ENCODE results near the gene CEND1. TPM values are rescaled to one million over a fixed set of nuclear protein-coding genes. Genes with fewer than 3 reads are reported as not detected.

The CEND1 gene
- total RNA-seq, 1 experiment from 2014 or later, result 2.7 TPM

- TF ChIP-seq ATF2 (CRISPR knock-in tag; IDR thresholded peaks at IDR 0.05; ENCODE audit: borderline replicate concordance, low read depth) (0 out of 2 replicates have a peak, but pooled peaks have one; percentile 41), GTF2I (CRISPR knock-in tag; conservative IDR thresholded peaks at IDR 0.05) (no peak), ZNF423 (CRISPR knock-in tag; IDR thresholded peaks at IDR 0.05) (no peak), ZNF232 (CRISPR knock-in tag; IDR thresholded peaks at IDR 0.05) (peak; percentile 17; the same call in 1 of the 2 replicates), PREB (CRISPR knock-in tag; IDR thresholded peaks at IDR 0.05; ENCODE audit: borderline replicate concordance) (no peak), HMGA2 (CRISPR knock-in tag; IDR thresholded peaks at IDR 0.05) (no peak), E2F4 (CRISPR knock-in tag; IDR thresholded peaks at IDR 0.05; ENCODE audit: borderline replicate concordance, low read depth) (0 out of 2 replicates have a peak, but pooled peaks have one; percentile 77), FOXP4 (CRISPR knock-in tag; IDR thresholded peaks at IDR 0.05) (peak; percentile 51; the same call in 1 of the 2 replicates), RORB (CRISPR knock-in tag; IDR thresholded peaks at IDR 0.05) (no peak), GRHL2 (CRISPR knock-in tag; IDR thresholded peaks at IDR 0.05; ENCODE audit: insufficient replicate concordance, severe bottlenecking) (no peak), ATF6 (CRISPR knock-in tag; IDR thresholded peaks at IDR 0.05) (no peak)
These were observed 19.6 kb upstream of the CEND1 start, which contains the start of gene RPLP2 (continued) for GRCh38 chr11:809287-810039.

- H3K4me1 Mint-ChIP-seq, result peaks cover 43% of the 10 kb centered on the region
- H3K27me3 Mint-ChIP-seq (ENCODE audit: low read depth), result no peaks in the 10 kb centered on the region
- POLR2A ChIA-PET, result interaction anchor here (1.1 to 2.0 kb wide), 6 partner anchors 11 to 24 kb away, joined by 3 to 18 read pairs (median 4); partner anchors contain the start of genes CD151, CRACR2B and PNPLA2
- H3K4me3 Mint-ChIP-seq, result peak overlapping the region; percentile 92
- no peak for ATAC-seq
- H3K9me3 Mint-ChIP-seq, result no peaks in the 10 kb centered on the region
- H3K27ac Mint-ChIP-seq, result peak overlapping the region; percentile 93
- CTCF ChIA-PET, result interaction anchor here (0.8 to 2.2 kb wide), 6 partner anchors 11 to 254 kb away, joined by 3 to 13 read pairs (median 5); no protein-coding TSS in a partner anchor
- H3K36me3 Mint-ChIP-seq, result peaks cover 28% of the 10 kb centered on the region
- DNase-seq (ENCODE audit: low spot score), result no peak
- TF ChIP-seq TEAD1 (CRISPR knock-in tag; IDR thresholded peaks at IDR 0.05) (no peak), NFYB (CRISPR knock-in tag; conservative IDR thresholded peaks at IDR 0.05; ENCODE audit: low read depth) (no peak), ATF3 (CRISPR knock-in tag; conservative IDR thresholded peaks at IDR 0.05) (no peak), FOXK1 (CRISPR knock-in tag; IDR thresholded peaks at IDR 0.05) (no peak), NFATC4 (CRISPR knock-in tag; IDR thresholded peaks at IDR 0.05) (no peak), AR (CRISPR knock-in tag; IDR thresholded peaks at IDR 0.05) (no peak), SMAD3 (CRISPR knock-in tag; IDR thresholded peaks at IDR 0.05; ENCODE audit: borderline replicate concordance) (peak; percentile 84; the same call in 1 of the 2 replicates), ZNF219 (CRISPR knock-in tag; IDR thresholded peaks at IDR 0.05; ENCODE audit: borderline replicate concordance) (no peak), ZNF512 (CRISPR knock-in tag; IDR thresholded peaks at IDR 0.05; ENCODE audit: borderline replicate concordance) (no peak)
These were observed 18.8 kb upstream of the CEND1 start for GRCh38 chr11:808427-809286.

All from WTC11 (cell line).